Measurements from ENCODE around the gene NOC4L. TPM values are rescaled to one million over a fixed set of nuclear protein-coding genes. Genes with fewer than 3 reads are reported as not detected.

Gene NOC4L
- total RNA-seq, 2 experiments from 2014 or later = 32.8 to 34.4 TPM

GRCh38 chr12:132171293-132171967, 27.2 kb downstream of the NOC4L start:
- H3K4me3 Mint-ChIP-seq = no peak overlapping the region
- H3K36me3 Mint-ChIP-seq (ENCODE audit: low read depth) = no peaks in the 10 kb centered on the region
- POLR2A ChIA-PET = interaction anchor here (1.0 kb wide), 1 partner anchor 18 kb away, joined by 3 read pairs; no protein-coding TSS in a partner anchor
- DNase-seq (no peak), ATAC-seq (no peak)
- peaks cover 29% of the 10 kb centered on the region for H3K4me1 Mint-ChIP-seq (ENCODE audit: low read depth)
- H3K27me3 Mint-ChIP-seq (ENCODE audit: low read depth) = peaks cover 2% of the 10 kb centered on the region
- CTCF ChIA-PET = no interaction called here
- H3K9me3 Mint-ChIP-seq (ENCODE audit: insufficient read depth) = no peaks in the 10 kb centered on the region
- H3K27ac Mint-ChIP-seq = no peak overlapping the region

- Mint-ChIP-seq H3K4me1 (ENCODE audit: low read depth) (peaks cover 33% of the 10 kb centered on the region), H3K27ac (no peak overlapping the region)
- CTCF ChIA-PET = no interaction called here
Observed at GRCh38 chr12:132171968-132172521, 27.8 kb downstream of the NOC4L start.

GRCh38 chr12:132172619-132173018, 28.4 kb downstream of the NOC4L start:
- H3K27ac Mint-ChIP-seq = peak overlapping the region; percentile 75
- no peak for DNase-seq
- ChIA-PET CTCF (no interaction called here), POLR2A (no interaction called here)
- H3K36me3 Mint-ChIP-seq (ENCODE audit: low read depth) = no peaks in the 10 kb centered on the region
- peaks cover 2% of the 10 kb centered on the region for H3K27me3 Mint-ChIP-seq (ENCODE audit: low read depth)
- peaks cover 32% of the 10 kb centered on the region for H3K4me1 Mint-ChIP-seq (ENCODE audit: low read depth)
- H3K4me3 Mint-ChIP-seq = peak overlapping the region; percentile 48
- ATAC-seq = no peak
- H3K9me3 Mint-ChIP-seq (ENCODE audit: insufficient read depth) = no peaks in the 10 kb centered on the region

More at GRCh38 chr12:132171968-132172521, 27.8 kb downstream of the NOC4L start:
- DNase-seq = no peak
- Mint-ChIP-seq H3K4me3 (no peak overlapping the region), H3K27me3 (ENCODE audit: low read depth) (peaks cover 2% of the 10 kb centered on the region), H3K36me3 (ENCODE audit: low read depth) (no peaks in the 10 kb centered on the region), H3K9me3 (ENCODE audit: insufficient read depth) (no peaks in the 10 kb centered on the region)
- ATAC-seq = no peak
- POLR2A ChIA-PET = no interaction called here

- peaks cover 2% of the 10 kb centered on the region for H3K27me3 Mint-ChIP-seq (ENCODE audit: low read depth)
- no peaks in the 10 kb centered on the region for H3K9me3 Mint-ChIP-seq (ENCODE audit: insufficient read depth)
- CTCF ChIA-PET = no interaction called here
- peaks cover 35% of the 10 kb centered on the region for H3K4me1 Mint-ChIP-seq (ENCODE audit: low read depth)
- peak; percentile 76 for ATAC-seq
- peak overlapping the region; percentile 48 for H3K4me3 Mint-ChIP-seq
- peak; percentile 72 for DNase-seq
- H3K36me3 Mint-ChIP-seq (ENCODE audit: low read depth) = no peaks in the 10 kb centered on the region
- POLR2A ChIA-PET = interaction anchor here (0.6 kb wide), 1 partner anchor 128 kb away, joined by 3 read pairs; no protein-coding TSS in a partner anchor
- H3K27ac Mint-ChIP-seq = peak overlapping the region; percentile 75
Observed at GRCh38 chr12:132173135-132174014, 29.1 kb downstream of the NOC4L start.

GRCh38 chr12:132174015-132174838, 30.0 kb downstream of the NOC4L start:
- ChIA-PET CTCF (no interaction called here), POLR2A (interaction anchor here (0.6 kb wide), 1 partner anchor 129 kb away, joined by 3 read pairs; no protein-coding TSS in a partner anchor)
- no peaks in the 10 kb centered on the region for H3K36me3 Mint-ChIP-seq (ENCODE audit: low read depth)
- peaks cover 43% of the 10 kb centered on the region for H3K4me1 Mint-ChIP-seq (ENCODE audit: low read depth)
- peak overlapping the region; percentile 24 for H3K27ac Mint-ChIP-seq
- H3K9me3 Mint-ChIP-seq (ENCODE audit: insufficient read depth) = no peaks in the 10 kb centered on the region
- ATAC-seq = no peak
- peaks cover 2% of the 10 kb centered on the region for H3K27me3 Mint-ChIP-seq (ENCODE audit: low read depth)
- DNase-seq = no peak
- H3K4me3 Mint-ChIP-seq = no peak overlapping the region

- ATAC-seq (no peak), DNase-seq (no peak)
- Mint-ChIP-seq H3K36me3 (ENCODE audit: low read depth) (no peaks in the 10 kb centered on the region), H3K4me1 (ENCODE audit: low read depth) (peaks cover 51% of the 10 kb centered on the region), H3K27ac (peak overlapping the region; percentile 24), H3K9me3 (ENCODE audit: insufficient read depth) (no peaks in the 10 kb centered on the region), H3K4me3 (no peak overlapping the region), H3K27me3 (ENCODE audit: low read depth) (peaks cover 3% of the 10 kb centered on the region)
- POLR2A ChIA-PET = no interaction called here
- CTCF ChIA-PET = no interaction called here
Observed at GRCh38 chr12:132174839-132175490, 30.7 kb downstream of the NOC4L start.

GRCh38 chr12:132175496-132176384, 31.5 kb downstream of the NOC4L start:
- Mint-ChIP-seq H3K9me3 (ENCODE audit: insufficient read depth) (no peaks in the 10 kb centered on the region), H3K36me3 (ENCODE audit: low read depth) (no peaks in the 10 kb centered on the region), H3K4me3 (no peak overlapping the region), H3K27me3 (ENCODE audit: low read depth) (peaks cover 5% of the 10 kb centered on the region), H3K4me1 (ENCODE audit: low read depth) (peaks cover 54% of the 10 kb centered on the region), H3K27ac (no peak overlapping the region)
- DNase-seq (no peak), ATAC-seq (no peak)
- ChIA-PET POLR2A (no interaction called here), CTCF (no interaction called here)

GRCh38 chr12:132176385-132176919, 32.2 kb downstream of the NOC4L start:
- Mint-ChIP-seq H3K4me3 (no peak overlapping the region), H3K27ac (no peak overlapping the region), H3K36me3 (ENCODE audit: low read depth) (no peaks in the 10 kb centered on the region), H3K27me3 (ENCODE audit: low read depth) (peaks cover 9% of the 10 kb centered on the region), H3K9me3 (ENCODE audit: insufficient read depth) (no peaks in the 10 kb centered on the region), H3K4me1 (ENCODE audit: low read depth) (peaks cover 54% of the 10 kb centered on the region)
- DNase-seq (no peak), ATAC-seq (no peak)
- CTCF ChIA-PET = no interaction called here
- POLR2A ChIA-PET = no interaction called here

- ChIA-PET POLR2A (interaction anchor here (1.2 kb wide), 1 partner anchor 9 kb away, joined by 3 read pairs; no protein-coding TSS in a partner anchor), CTCF (no interaction called here)
- ATAC-seq = no peak
- DNase-seq = no peak
- Mint-ChIP-seq H3K9me3 (ENCODE audit: insufficient read depth) (no peaks in the 10 kb centered on the region), H3K27ac (no peak overlapping the region), H3K27me3 (ENCODE audit: low read depth) (peaks cover 9% of the 10 kb centered on the region), H3K4me1 (ENCODE audit: low read depth) (peaks cover 54% of the 10 kb centered on the region), H3K36me3 (ENCODE audit: low read depth) (no peaks in the 10 kb centered on the region), H3K4me3 (no peak overlapping the region)
Observed at GRCh38 chr12:132176920-132177551, 32.8 kb downstream of the NOC4L start.

- Mint-ChIP-seq H3K27me3 (ENCODE audit: low read depth) (peaks cover 11% of the 10 kb centered on the region), H3K9me3 (ENCODE audit: insufficient read depth) (no peaks in the 10 kb centered on the region), H3K27ac (peak overlapping the region; percentile 91), H3K4me1 (ENCODE audit: low read depth) (peaks cover 44% of the 10 kb centered on the region), H3K4me3 (peak overlapping the region; percentile 49), H3K36me3 (ENCODE audit: low read depth) (no peaks in the 10 kb centered on the region)
- ChIA-PET POLR2A (interaction anchor here (1.8 to 2.0 kb wide), 2 partner anchors 9 to 11 kb away, joined by 5 to 6 read pairs; no protein-coding TSS in a partner anchor), CTCF (interaction anchor here (1.2 to 1.4 kb wide), 2 partner anchors 11 to 41 kb away, joined by 3 to 4 read pairs; no protein-coding TSS in a partner anchor)
- DNase-seq (peak; percentile 51), ATAC-seq (peak; percentile 22)
Observed at GRCh38 chr12:132178316-132178715, 34.1 kb downstream of the NOC4L start.

All from activated CD8-positive, alpha-beta T cell treated with anti-CD3 and anti-CD28 coated beads, Interleukin-2, amount 10 ng/mL, durations not matched to agents 7 days and 5 days (primary cell).